GM23338 (cell line): ENCODE results near the gene FAM216A. TPM values are rescaled to one million over a fixed set of nuclear protein-coding genes. Genes with fewer than 3 reads are reported as not detected.

Experiments used
- ATAC-seq: fragments of 200-7000 bp; cut with Tn5 transposase; 3 replicates; pipeline ENCODE4 v1.9.1; 2020
- DNase-seq: peaks from one replicate; pipeline ENCODE4 v3.0.0-alpha.2; 2015; ENCODE audit warnings: low spot score
- H2AFZ ChIP-seq: fragments of 200-600 bp; sonication (generic); 2 replicates; pipeline ENCODE4 v1.8.0; 2016; ENCODE audit warnings: antibody characterized with exemption, mild to moderate bottlenecking, moderate library complexity
- H3F3A ChIP-seq: fragments of 200-600 bp; sonication (generic); replicated peaks from 2 replicates; pipeline ENCODE4 v1.8.0; 2017; ENCODE audit warnings: antibody characterized with exemption, mixed run types, low read depth
- H3K27ac ChIP-seq: fragments of 200-600 bp; sonication (generic); 2 replicates; pipeline ENCODE4 v1.6.1; 2016; ENCODE audit warnings: low read depth
- H3K27me3 ChIP-seq: fragments of 200-600 bp; sonication (generic); 2 replicates; pipeline ENCODE4 v1.8.0; 2016; ENCODE audit warnings: mild to moderate bottlenecking, mixed run types, moderate library complexity; ENCODE audit not compliant: insufficient read depth
- H3K36me3 ChIP-seq: fragments of 200-600 bp; sonication (generic); 2 replicates; pipeline ENCODE4 v1.8.0; 2016; ENCODE audit warnings: mild to moderate bottlenecking; ENCODE audit not compliant: insufficient read depth
- H3K4me1 ChIP-seq: fragments of 200-600 bp; sonication (generic); 2 replicates; pipeline ENCODE4 v1.8.0; 2016; ENCODE audit warnings: mild to moderate bottlenecking, moderate library complexity; ENCODE audit not compliant: insufficient read depth
- H3K4me2 ChIP-seq: fragments of 200-600 bp; sonication (generic); 2 replicates; pipeline ENCODE4 v1.7.1; 2017; ENCODE audit warnings: mixed run types
- H3K4me3 ChIP-seq: fragments of 200-600 bp; sonication (generic); 2 replicates; pipeline ENCODE4 v1.6.1; 2016; ENCODE audit warnings: mixed run types
- H3K79me2 ChIP-seq: fragments of 200-600 bp; sonication (generic); replicated peaks from 2 replicates; pipeline ENCODE4 v1.8.0; 2017; ENCODE audit warnings: mild to moderate bottlenecking; ENCODE audit not compliant: insufficient read depth
- H3K9me2 ChIP-seq: fragments of 200-600 bp; sonication (generic); 2 replicates; pipeline ENCODE4 v1.8.0; 2017; ENCODE audit not compliant: insufficient read depth
- H4K20me1 ChIP-seq: fragments of 200-600 bp; sonication (generic); replicated peaks from 2 replicates; pipeline ENCODE4 v1.8.0; 2017; ENCODE audit warnings: mild to moderate bottlenecking; ENCODE audit not compliant: insufficient read depth
- H3K27ac Mint-ChIP-seq: 2 replicates; pipeline ENCODE4 v1.8.0; 2020; ENCODE audit warnings: inconsistent platforms, mild to moderate bottlenecking, moderate library complexity, mixed read lengths
- H3K27me3 Mint-ChIP-seq: 3 replicates; pipeline ENCODE4 v1.8.0; 2022; ENCODE audit warnings: low read depth, mild to moderate bottlenecking, moderate library complexity, mixed read lengths, inconsistent platforms; ENCODE audit not compliant: insufficient read depth, poor library complexity
- H3K36me3 Mint-ChIP-seq: 3 replicates; pipeline ENCODE4 v1.8.0; 2021; ENCODE audit warnings: low read depth, mild to moderate bottlenecking, inconsistent platforms, moderate library complexity, mixed read lengths
- H3K4me1 Mint-ChIP-seq: 3 replicates; pipeline ENCODE4 v1.8.0; 2020; ENCODE audit warnings: mild to moderate bottlenecking, inconsistent platforms, mixed read lengths
- H3K4me3 Mint-ChIP-seq: 3 replicates; pipeline ENCODE4 v1.8.0; 2021; ENCODE audit warnings: moderate library complexity, mild to moderate bottlenecking, inconsistent platforms, mixed read lengths
- H3K9me3 Mint-ChIP-seq: 3 replicates; pipeline ENCODE4 v1.8.0; 2020; ENCODE audit warnings: moderate library complexity, mild to moderate bottlenecking, inconsistent platforms, mixed read lengths
- CREB1 ChIP-seq: fragments of 250-450 bp; sonication (Bioruptor Pico); IDR thresholded peaks from 2 replicates; pipeline ENCODE4 v1.5.0; 2020; ENCODE audit warnings: low read depth, mild to moderate bottlenecking, moderate library complexity
- CTCF ChIP-seq, 2 experiments: fragments of 200-600 bp in 1 of 2; sonication (generic) in 1 of 2; conservative IDR thresholded peaks; 2 replicates each; pipeline versions ENCODE4 v1.5.1 to v1.6.1; 2016 to 2017; ENCODE audit warnings: antibody characterized with exemption in 2 of 2, low read depth in 2 of 2, mild to moderate bottlenecking in 2 of 2, moderate library complexity in 1 of 2
- ETS1 ChIP-seq: IDR thresholded peaks from 2 replicates; pipeline ENCODE4 v1.6.1; 2016; ENCODE audit warnings: antibody characterized with exemption
- EZH2 ChIP-seq: fragments of 200-600 bp; sonication (generic); IDR thresholded peaks from one replicate; pipeline ENCODE4 v1.8.0; 2017; ENCODE audit warnings: antibody characterized with exemption, mild to moderate bottlenecking, low read depth; ENCODE audit not compliant: unreplicated experiment
- EZH2phosphoT487 ChIP-seq: fragments of 200-600 bp; sonication (generic); IDR thresholded peaks from one replicate; pipeline ENCODE4 v1.8.1; 2018; ENCODE audit warnings: antibody characterized with exemption; ENCODE audit not compliant: unreplicated experiment
- JUNB ChIP-seq: IDR thresholded peaks from one replicate; pipeline ENCODE4 v1.6.1; 2016; ENCODE audit warnings: antibody characterized with exemption; ENCODE audit not compliant: unreplicated experiment
- NANOG ChIP-seq: IDR thresholded peaks from 2 replicates; pipeline ENCODE4 v1.6.1; 2016; ENCODE audit warnings: antibody characterized with exemption, borderline replicate concordance
- POLR2AphosphoS5 ChIP-seq: IDR thresholded peaks from 2 replicates; pipeline ENCODE4 v1.6.1; 2016; ENCODE audit warnings: antibody characterized with exemption, low read depth
- REST ChIP-seq: IDR thresholded peaks from one replicate; pipeline ENCODE4 v1.6.1; 2018; ENCODE audit warnings: antibody characterized with exemption; ENCODE audit not compliant: unreplicated experiment
- STAT1 ChIP-seq: IDR thresholded peaks from one replicate; pipeline ENCODE4 v1.6.1; 2016; ENCODE audit warnings: antibody characterized with exemption; ENCODE audit not compliant: unreplicated experiment
- ZNF114 ChIP-seq: fragments of 250-450 bp; sonication (Bioruptor Pico); IDR thresholded peaks from 2 replicates; pipeline ENCODE4 v1.5.0; 2020; ENCODE audit warnings: mild to moderate bottlenecking, moderate library complexity
- ZNF331 ChIP-seq: fragments of 250-450 bp; sonication (Bioruptor Pico); IDR thresholded peaks from 2 replicates; pipeline ENCODE4 v1.5.0; 2020; ENCODE audit warnings: low read depth, mild to moderate bottlenecking, moderate library complexity
- polyA plus RNA-seq: library from polyadenylated mRNA; unstranded; fragments of >200 nt; fragmentation: Nextera tagmentation; extraction: Ambion mirVana; gene quantifications from 2 replicates; pipeline ENCODE4 v1.2.1, GENCODE V29; 2016
- total RNA-seq: library from RNA; depleted of rRNA; stranded (reverse); fragments of >200 nt; shearing (Covaris generic); gene quantifications from 2 replicates; pipeline ENCODE4 v1.2.3, GENCODE V29; 2014

The FAM216A gene
- total and polyA plus RNA-seq, 2 experiments from 2014 or later = 27.1 to 53.0 TPM

GRCh38 chr12:110508071-110508586 lies 39.5 kb downstream of the FAM216A start (continued):
- TF ChIP-seq ZNF331 (CRISPR knock-in tag) = no peak
- TF ChIP-seq CTCF (conservative IDR thresholded peaks at IDR 0.05; ENCODE audit: low read depth in 2 of 2) = no peak
- TF ChIP-seq STAT1 = no peak
- TF ChIP-seq ZNF114 (CRISPR knock-in tag) = no peak
- no peak for TF ChIP-seq CREB1 (CRISPR knock-in tag)
- TF ChIP-seq POLR2AphosphoS5 = no peak
- TF ChIP-seq NANOG = no peak
- TF ChIP-seq EZH2 = no peak
- no peak for TF ChIP-seq ETS1

GRCh38 chr12:110513842-110514241 lies 45.2 kb downstream of the FAM216A start:
- DNase-seq = no peak
- Histone ChIP-seq H3K79me2 (no peaks in the 10 kb centered on the region), H3K9me2 (no peaks in the 10 kb centered on the region), H3F3A (no peaks in the 10 kb centered on the region), H3K4me2 (no peak overlapping the region), H4K20me1 (no peaks in the 10 kb centered on the region), H3K27me3 (no peaks in the 10 kb centered on the region), H3K4me3 (no peak overlapping the region), H2AFZ (no peak overlapping the region), H3K4me1 (no peaks in the 10 kb centered on the region), H3K36me3 (no peaks in the 10 kb centered on the region), H3K27ac (no peak overlapping the region)
- H3K4me3 Mint-ChIP-seq = no peak overlapping the region
- H3K9me3 Mint-ChIP-seq = no peaks in the 10 kb centered on the region
- ATAC-seq = no peak
- H3K27ac Mint-ChIP-seq = no peak overlapping the region
- peaks cover 2% of the 10 kb centered on the region for H3K27me3 Mint-ChIP-seq
- no peaks in the 10 kb centered on the region for H3K36me3 Mint-ChIP-seq
- no peaks in the 10 kb centered on the region for H3K4me1 Mint-ChIP-seq
- no peak for TF ChIP-seq ETS1
- TF ChIP-seq ZNF114 (CRISPR knock-in tag) = no peak
- TF ChIP-seq CREB1 (CRISPR knock-in tag) = no peak
- TF ChIP-seq NANOG = no peak
- TF ChIP-seq JUNB = no peak
- TF ChIP-seq ZNF331 (CRISPR knock-in tag) = no peak
- TF ChIP-seq EZH2phosphoT487 = no peak
- no peak for TF ChIP-seq CTCF (conservative IDR thresholded peaks at IDR 0.05; ENCODE audit: low read depth in 2 of 2)
- TF ChIP-seq REST = no peak
- no peak for TF ChIP-seq STAT1
- no peak for TF ChIP-seq EZH2
